ENCODE data around the gene HRH4.

HRH4 gene

DNA sequence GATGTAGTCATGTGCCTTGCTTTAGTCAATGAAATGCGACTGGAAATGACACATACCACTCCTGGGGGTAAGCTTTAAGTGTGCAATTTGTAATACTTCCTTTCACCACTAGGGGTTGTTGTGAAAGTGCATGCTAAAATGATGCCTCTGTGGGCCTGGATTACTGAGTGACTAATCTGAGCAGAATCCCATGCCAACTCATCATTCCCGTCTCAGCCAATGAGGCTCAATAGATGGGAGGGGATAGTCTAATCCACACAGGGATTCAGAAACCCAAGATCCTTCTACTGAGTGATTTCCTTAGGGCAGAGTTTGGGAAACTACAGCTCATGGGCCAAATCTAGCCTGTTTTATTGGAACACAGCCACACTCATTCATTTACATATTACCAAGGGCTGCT is 54.0 kb downstream of the HRH4 start:
- DNase-seq: peak; percentile 77

DNA sequence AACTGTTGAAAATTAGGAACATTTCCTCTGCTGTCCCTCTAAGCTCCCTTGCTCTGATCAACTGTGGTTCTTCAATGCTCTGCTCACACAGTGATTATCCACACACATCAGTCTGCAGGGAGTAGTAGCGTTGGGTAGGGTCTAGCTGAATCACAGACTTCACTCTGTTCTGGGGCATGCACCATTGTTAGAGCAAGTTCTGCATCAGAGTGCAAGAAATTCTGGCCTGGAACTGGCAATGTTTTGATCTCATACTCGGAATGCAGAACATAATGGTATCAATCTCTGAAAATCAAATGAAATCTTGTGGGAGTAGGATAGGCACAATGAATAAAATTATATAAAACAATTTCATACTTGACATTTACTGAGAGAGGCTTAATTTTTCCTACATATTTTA is 55.3 kb downstream of the HRH4 start:
- no peak for DNase-seq

GRCh38 chr18:24516261-24516660 is 55.8 kb downstream of the HRH4 start:
- no peak for DNase-seq

DNA sequence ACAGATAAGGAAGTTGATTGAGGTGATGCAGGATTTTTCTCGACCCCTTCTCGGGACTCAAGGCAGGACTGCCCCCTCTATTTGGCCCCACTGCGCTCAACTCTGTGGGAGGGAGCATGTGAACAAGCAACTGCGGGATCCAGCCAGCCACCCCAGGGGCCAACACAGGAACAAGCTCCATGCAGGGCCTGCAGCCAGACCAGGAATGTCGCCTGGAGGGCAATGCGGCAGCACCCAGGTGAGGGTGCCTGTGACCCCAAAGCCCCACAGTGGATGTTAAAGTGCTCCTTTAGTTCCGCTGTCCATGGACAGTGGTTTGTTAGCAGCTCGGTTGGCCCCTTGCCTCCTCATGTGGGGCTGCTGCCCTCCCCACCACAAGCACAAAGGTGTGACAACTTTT is 57.1 kb downstream of the HRH4 start:
- no peak for DNase-seq

DNA sequence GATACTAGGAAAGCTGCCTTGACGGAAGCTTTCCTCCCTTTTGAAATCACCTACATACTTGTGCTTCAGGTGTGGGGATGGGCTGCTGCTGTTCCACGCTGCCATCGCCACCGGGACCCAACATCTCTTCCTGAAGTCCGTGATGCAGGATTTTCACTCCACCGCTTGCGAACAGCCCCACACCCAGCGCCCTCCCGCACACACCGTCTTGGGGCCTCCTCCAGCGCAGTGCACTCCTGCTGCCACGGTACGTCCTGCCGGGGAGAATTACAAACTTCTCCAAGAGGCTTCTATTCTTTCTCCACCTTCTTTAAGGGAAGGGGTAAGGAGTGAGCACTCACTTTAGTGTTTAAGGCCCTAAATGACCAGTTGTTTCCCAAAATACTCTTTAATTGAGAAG is 58.2 kb downstream of the HRH4 start:
- DNase-seq: no peak

Data from OCI-M1 (cell line).